Breast epithelium (tissue), 4 donors: ENCODE data around the gene ZDHHC24. TPM values are rescaled to one million over a fixed set of nuclear protein-coding genes. Genes with fewer than 3 reads are reported as not detected.

ENCODE experiments used
- DNase-seq, 2 donors: peaks; one replicate each; pipeline ENCODE4 v3.0.0-alpha.2; 2019; ENCODE audit warnings: low spot score in 2 of 2
- H3K27ac ChIP-seq, 2 donors: fragments of 200-600 bp; sonication (generic) in 1 of 2; one replicate each; pipeline ENCODE4 v1.5.1; 2016 to 2019; ENCODE audit warnings: mild to moderate bottlenecking in 1 of 2
- H3K27me3 ChIP-seq, 2 donors: fragments of 200-600 bp; sonication (generic) in 1 of 2; one replicate each; pipeline versions ENCODE4 v1.5.1 to v1.6.0; 2017 to 2019; ENCODE audit warnings: control low read depth in 1 of 2, mild to moderate bottlenecking in 1 of 2
- H3K36me3 ChIP-seq: fragments of 200-600 bp; one replicate; pipeline ENCODE4 v1.5.1; 2019
- H3K4me1 ChIP-seq, 2 donors: fragments of 200-600 bp; sonication (generic); one replicate each; pipeline ENCODE4 v1.5.1; 2016 to 2019; ENCODE audit warnings: control low read depth in 1 of 2
- H3K4me3 ChIP-seq, 3 donors: fragments of 200-600 bp; sonication (generic); 1 replicate in 2 of 3; 2 replicates in 1 of 3; pipeline ENCODE4 v1.5.1; 2016 to 2019; ENCODE audit warnings: mild to moderate bottlenecking in 3 of 3, moderate library complexity in 2 of 3
- H3K9me3 ChIP-seq, 2 donors: fragments of 200-600 bp; sonication (generic) in 1 of 2; one replicate each; pipeline ENCODE4 v1.5.1; 2016 to 2019; ENCODE audit warnings: control low read depth in 1 of 2
- CTCF ChIP-seq, 3 donors: fragments of 450-650 bp; IDR thresholded peaks; one replicate each; pipeline ENCODE4 v1.5.1; 2016 to 2017; ENCODE audit warnings: antibody characterized with exemption in 3 of 3, mild to moderate bottlenecking in 3 of 3, moderate library complexity in 3 of 3
- POLR2A ChIP-seq: fragments of 450-650 bp; IDR thresholded peaks from one replicate; pipeline ENCODE4 v1.6.1; 2016; ENCODE audit warnings: antibody characterized with exemption, mild to moderate bottlenecking, moderate library complexity
- POLR2AphosphoS5 ChIP-seq, 3 donors: sonication (generic); formaldehyde crosslinking; IDR thresholded peaks; one replicate each; pipeline ENCODE4 v1.6.1; 2017; ENCODE audit warnings: antibody characterized with exemption in 3 of 3
- intact Hi-C: fragments of 100-400 bp; cut with DNase I; formaldehyde crosslinking; loops from one replicate; pipeline ENCODE4 v1.15.1; 2023; ENCODE audit warnings: low total_unique reads
- total RNA-seq, 3 donors: library from RNA; depleted of rRNA; stranded (reverse); fragments of >200 nt; gene quantifications; one replicate each; pipeline ENCODE4 v1.1.0, GENCODE V29; 2016

Gene ZDHHC24
- total RNA-seq, 3 donors from 2014 or later = 12.9 to 20.0 (median 14.1) TPM

- no peaks in the 10 kb centered on the region for H3K36me3 ChIP-seq
- H3K4me1 ChIP-seq = no peaks in the 10 kb centered on the region
- H3K4me3 ChIP-seq = no peak overlapping the region
- no peaks in the 10 kb centered on the region for H3K27me3 ChIP-seq
- no peaks in the 10 kb centered on the region for H3K9me3 ChIP-seq
- intact Hi-C loops = loop anchor here (5.0 kb wide), 1 partner anchor 103 kb away; no protein-coding TSS in a partner anchor
- TF ChIP-seq CTCF (IDR thresholded peaks at IDR 0.05) (no peak), POLR2AphosphoS5 (IDR thresholded peaks at IDR 0.05) (no peak), POLR2A (no peak)
- no peak for DNase-seq
- no peak overlapping the region for H3K27ac ChIP-seq
Observed at GRCh38 chr11:66494935-66495334, 50.9 kb downstream of the ZDHHC24 start.

GRCh38 chr11:66494458-66494857 is 51.4 kb downstream of the ZDHHC24 start:
- H3K4me1 ChIP-seq = no peaks in the 10 kb centered on the region
- H3K36me3 ChIP-seq = no peaks in the 10 kb centered on the region
- no peak overlapping the region for H3K27ac ChIP-seq
- no peaks in the 10 kb centered on the region for H3K27me3 ChIP-seq
- H3K4me3 ChIP-seq = no peak overlapping the region
- TF ChIP-seq CTCF (IDR thresholded peaks at IDR 0.05) = no peak
- no peak for TF ChIP-seq POLR2A
- TF ChIP-seq POLR2AphosphoS5 (IDR thresholded peaks at IDR 0.05) = no peak
- H3K9me3 ChIP-seq = no peaks in the 10 kb centered on the region
- intact Hi-C loops = loop anchor here (5.0 kb wide), 1 partner anchor 102 kb away; no protein-coding TSS in a partner anchor
- DNase-seq = no peak

- no peaks in the 10 kb centered on the region for H3K36me3 ChIP-seq
- TF ChIP-seq POLR2AphosphoS5 (IDR thresholded peaks at IDR 0.05) = no peak
- no peak for TF ChIP-seq POLR2A
- TF ChIP-seq CTCF (IDR thresholded peaks at IDR 0.05) = no peak
- no peaks in the 10 kb centered on the region for H3K4me1 ChIP-seq
- no peaks in the 10 kb centered on the region for H3K9me3 ChIP-seq
- DNase-seq = no peak
- no peaks in the 10 kb centered on the region for H3K27me3 ChIP-seq
- H3K4me3 ChIP-seq = no peak overlapping the region
- H3K27ac ChIP-seq = no peak overlapping the region
- intact Hi-C loops = loop anchor here (5.0 kb wide), 1 partner anchor 101 kb away; no protein-coding TSS in a partner anchor
Observed at GRCh38 chr11:66493130-66493529, 52.7 kb downstream of the ZDHHC24 start.

GRCh38 chr11:66492161-66492865 is 53.5 kb downstream of the ZDHHC24 start:
- Histone ChIP-seq H3K27ac (no peak overlapping the region), H3K9me3 (no peaks in the 10 kb centered on the region), H3K36me3 (no peaks in the 10 kb centered on the region), H3K4me3 (no peak overlapping the region), H3K27me3 (no peaks in the 10 kb centered on the region), H3K4me1 (no peaks in the 10 kb centered on the region)
- DNase-seq = no peak
- TF ChIP-seq POLR2AphosphoS5 (IDR thresholded peaks at IDR 0.05) (no peak), CTCF (IDR thresholded peaks at IDR 0.05) (no peak), POLR2A (no peak)
- intact Hi-C loops = loop anchor here (5.0 kb wide), 1 partner anchor 100 kb away; no protein-coding TSS in a partner anchor

- no peaks in the 10 kb centered on the region for H3K27me3 ChIP-seq
- intact Hi-C loops = loop anchor here (5.0 kb wide), 1 partner anchor 99 kb away; no protein-coding TSS in a partner anchor
- DNase-seq = no peak
- no peaks in the 10 kb centered on the region for H3K4me1 ChIP-seq
- H3K4me3 ChIP-seq = no peak overlapping the region
- no peaks in the 10 kb centered on the region for H3K36me3 ChIP-seq
- H3K27ac ChIP-seq = no peak overlapping the region
- H3K9me3 ChIP-seq = no peaks in the 10 kb centered on the region
- TF ChIP-seq POLR2A (no peak), CTCF (IDR thresholded peaks at IDR 0.05) (no peak), POLR2AphosphoS5 (IDR thresholded peaks at IDR 0.05) (no peak)
Observed at GRCh38 chr11:66491315-66491935, 54.4 kb downstream of the ZDHHC24 start.
